NCI-H2081 treated with DMSO at 0.1 percent for 48 hours (cell line): ENCODE measurements around the gene DCTN1.
"Not testable (repeated sequence)": the region's sequence is repeated elsewhere in the genome, so short reads cannot be mapped to it uniquely, and the experiment has no call there.

Experiments
- DNase-seq: peaks from one replicate; lab custom pipeline; 2025; lab: John Stamatoyannopoulos, UW

The DCTN1 gene

GRCh38 chr2:74369976-74370375 lies 10.1 kb downstream of the DCTN1 start:
- no peak for DNase-seq

DNA sequence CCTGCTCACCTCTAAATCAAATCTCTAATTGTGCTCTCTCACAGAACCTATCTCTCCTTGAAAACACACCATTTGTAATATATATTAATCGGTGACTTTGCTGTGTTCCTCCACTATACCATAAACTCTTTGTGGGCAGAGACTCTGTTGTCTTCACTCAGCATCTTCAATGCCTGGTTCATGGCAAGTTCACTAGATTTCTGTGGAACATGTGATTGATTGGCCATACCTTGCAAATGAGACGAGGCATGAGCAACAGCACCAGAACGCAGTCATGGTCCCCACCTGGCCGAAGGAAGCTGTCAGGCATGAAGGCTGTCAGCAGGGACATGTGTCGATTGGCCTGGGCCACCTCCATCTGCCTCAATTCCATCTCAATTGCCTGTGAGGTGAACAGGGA lies 11.6 kb downstream of the DCTN1 start:
- DNase-seq: no peak

DNA sequence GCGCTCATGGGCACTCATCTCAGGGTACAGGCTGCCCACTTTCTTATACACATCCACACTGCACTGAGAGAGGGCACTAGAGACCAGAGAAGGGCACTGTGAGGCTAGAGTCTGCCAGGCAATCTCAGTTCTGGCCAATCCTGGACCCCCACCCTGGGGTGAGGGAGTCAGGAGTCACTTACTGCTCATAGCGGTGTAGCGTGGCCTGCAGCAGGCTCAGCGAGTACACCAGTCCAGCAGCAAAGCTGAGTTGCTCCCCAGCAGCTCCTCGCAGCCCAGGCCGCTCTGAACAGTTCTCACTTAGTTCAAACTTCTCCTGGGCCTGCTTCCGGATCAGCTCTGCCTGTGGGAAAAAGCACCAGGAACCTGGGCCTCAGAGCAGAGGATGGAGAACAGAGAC lies 12.3 kb downstream of the DCTN1 start:
- no peak for DNase-seq

DNA sequence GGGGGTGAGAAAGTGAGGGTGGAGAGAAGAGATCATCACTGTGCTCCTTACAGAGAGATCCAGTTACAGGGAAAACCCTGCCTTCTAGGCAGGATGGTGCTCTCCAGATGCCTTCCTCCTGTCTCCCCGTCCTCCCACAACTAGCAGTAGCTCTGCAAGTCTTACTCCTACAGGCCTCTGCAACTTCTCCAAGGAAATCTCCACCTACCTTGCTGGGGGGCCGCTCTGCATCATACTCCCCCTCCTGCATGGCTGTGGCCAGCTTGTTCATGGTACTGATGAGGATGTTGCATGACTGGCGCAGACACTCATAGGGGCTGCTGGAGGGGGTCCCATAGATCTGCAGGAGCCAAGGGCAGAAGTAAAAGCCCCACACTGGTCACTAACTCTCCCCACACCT lies 14.1 kb downstream of the DCTN1 start:
- DNase-seq: no peak

DNA sequence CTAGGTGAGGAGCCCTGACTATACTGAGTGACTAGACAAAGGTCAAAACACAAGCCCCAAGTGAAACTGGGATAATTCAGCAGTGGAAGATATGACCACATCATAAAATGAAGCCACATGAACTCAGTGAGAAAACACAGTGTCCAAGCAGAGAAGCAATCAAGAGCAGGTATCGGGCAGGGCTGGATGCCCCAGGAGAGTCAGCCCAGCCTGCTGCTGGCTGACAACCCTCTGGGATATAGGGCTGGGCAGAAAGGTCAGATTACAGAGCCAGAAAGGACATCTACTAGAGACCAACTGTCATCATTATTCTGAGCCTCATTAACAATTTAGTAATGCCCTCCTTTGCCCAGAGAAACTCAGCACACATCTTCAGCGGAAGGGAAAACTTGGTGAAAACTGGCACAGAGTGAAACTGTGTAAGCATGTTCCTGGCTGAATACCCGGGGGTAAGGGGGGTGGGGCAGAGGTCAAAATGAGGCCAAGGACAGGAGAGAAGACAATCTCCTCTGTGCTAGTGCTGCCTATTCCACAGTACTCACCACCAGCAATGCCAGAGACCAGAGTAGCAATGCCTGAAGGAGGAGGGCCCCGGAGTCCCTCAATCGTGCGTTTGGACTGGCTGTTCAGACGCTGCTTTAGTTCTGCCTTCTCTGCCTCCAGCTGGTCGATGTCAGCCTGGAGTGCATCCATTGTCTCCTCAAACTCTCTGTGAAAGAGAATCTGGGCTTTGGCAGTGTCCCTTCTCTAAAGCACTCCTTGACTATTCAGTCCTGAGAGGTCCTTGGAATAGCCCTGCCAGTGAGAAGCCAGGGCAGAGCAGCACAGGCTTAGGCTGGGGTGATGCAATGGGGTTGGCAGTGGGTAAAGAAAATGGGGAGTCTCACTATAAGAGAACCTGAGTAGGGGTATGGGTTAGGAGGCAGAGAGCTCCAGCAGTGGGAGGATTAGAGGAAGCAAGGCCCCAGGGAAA lies 15.3 kb downstream of the DCTN1 start:
- no peak for DNase-seq

DNA sequence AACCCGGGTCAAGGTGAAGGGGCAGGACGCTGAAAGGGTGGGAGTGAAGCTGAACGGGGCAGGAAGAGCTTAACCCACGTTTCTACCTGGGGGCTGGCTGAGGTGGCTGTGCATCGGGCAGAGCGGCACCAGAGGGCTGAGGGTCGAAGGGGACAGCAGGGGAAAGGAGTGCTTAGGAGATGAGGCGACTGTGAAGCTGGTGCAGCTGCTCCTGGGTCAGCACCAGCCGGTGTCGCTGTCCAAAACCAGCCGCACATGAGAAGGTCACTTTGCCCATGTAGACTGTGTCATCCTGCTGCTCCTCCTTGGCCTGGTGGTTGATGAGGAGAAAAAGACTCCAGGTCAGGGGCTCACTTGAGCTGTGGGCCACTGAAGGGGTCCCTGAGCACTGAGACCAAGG lies 18.8 kb downstream of the DCTN1 start:
- DNase-seq: no peak

- DNase-seq: no peak
Observed at GRCh38 chr2:74357627-74358026, 22.5 kb downstream of the DCTN1 start.

DNA sequence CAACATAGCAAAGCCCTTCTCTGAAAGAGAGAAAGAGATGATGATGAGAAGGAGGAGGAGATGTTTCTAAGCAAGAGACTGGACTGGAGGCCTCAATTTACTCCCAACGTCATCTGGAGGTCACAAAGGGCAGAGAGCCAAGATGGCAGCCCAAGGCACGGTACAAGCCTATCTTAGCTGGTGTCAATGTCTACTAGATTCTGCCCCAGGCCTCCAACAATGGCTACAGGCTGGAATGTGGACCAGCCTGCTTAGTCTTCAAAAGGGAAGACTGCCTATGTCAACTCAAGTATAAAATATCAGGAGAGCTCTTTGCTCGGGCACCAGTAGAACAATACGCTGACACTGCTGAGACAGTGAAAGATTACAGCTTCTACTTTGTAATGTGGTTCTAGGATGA lies 30.2 kb downstream of the DCTN1 start:
- no peak for DNase-seq

DNA sequence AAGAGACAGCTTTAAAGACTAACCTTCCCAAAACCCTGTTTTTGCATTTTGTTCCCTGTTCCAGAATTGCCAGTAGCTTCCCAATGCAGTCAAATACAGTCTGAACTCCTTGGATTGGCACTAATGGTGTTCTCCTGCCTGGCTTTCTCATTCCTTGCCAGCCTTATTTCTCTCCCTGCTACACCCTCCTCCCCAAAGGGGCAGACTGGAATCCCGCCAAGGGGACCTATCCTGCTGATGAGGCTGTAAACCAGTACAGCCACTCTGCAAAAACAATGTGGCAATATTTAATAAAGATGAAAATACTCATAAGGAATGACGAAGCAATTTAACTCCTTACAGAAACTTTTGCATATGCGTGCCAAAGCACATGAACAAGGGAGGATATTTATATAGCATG lies 32.4 kb downstream of the DCTN1 start:
- DNase-seq: no peak

- DNase-seq: no peak
Observed at GRCh38 chr2:74347303-74347702, 32.8 kb downstream of the DCTN1 start.

GRCh38 chr2:74345272-74345943 lies 34.7 kb downstream of the DCTN1 start:
- no peak for DNase-seq

DNA sequence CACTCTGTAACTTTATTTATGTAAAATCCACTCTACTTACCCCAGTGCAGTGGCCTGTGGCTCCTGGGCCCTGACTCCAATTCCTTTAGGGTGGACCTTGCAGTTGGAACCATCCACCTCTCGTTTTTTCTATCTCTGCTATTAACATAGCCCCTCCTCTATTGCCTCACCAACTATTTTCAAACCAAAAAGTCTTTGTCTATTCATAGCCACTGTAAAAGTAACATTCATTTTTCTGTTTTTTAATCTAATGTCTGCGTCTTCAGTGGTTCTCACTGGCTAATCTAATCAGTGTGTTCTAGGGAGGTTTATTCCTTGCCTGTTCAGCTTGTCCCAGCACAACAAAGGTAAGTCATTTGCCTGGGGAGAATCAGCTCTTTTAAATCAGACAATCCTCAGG lies 36.8 kb downstream of the DCTN1 start, which contains the start of gene SLC4A5:
SLC4A5 (minus strand) TSS at position 101 of the 400 bp plus-strand sequence. CDS start 28,393 bp downstream, outside the sequence.
- no peak for DNase-seq

DNA sequence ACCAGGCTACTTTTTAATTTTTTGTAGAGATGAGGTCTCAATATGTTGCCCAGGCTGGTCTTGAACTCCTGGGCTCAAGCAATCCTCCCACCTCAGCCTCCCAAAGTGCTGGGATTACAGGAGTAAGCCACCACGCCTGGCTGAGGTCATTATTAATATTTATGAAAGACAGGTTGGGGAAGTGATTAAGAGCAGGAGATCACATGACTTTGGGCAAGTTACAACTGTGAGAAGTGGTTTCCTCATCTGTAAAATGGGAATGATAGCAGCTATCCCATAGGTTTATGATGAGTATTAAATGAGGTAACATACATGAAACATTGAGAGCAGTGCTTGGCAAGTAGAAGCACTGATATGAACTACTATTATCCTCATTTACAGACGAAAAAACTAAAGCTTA lies 43.9 kb downstream of the DCTN1 start:
- DNase-seq: not testable (repeated sequence)

GRCh38 chr2:74334931-74335333 lies 45.2 kb downstream of the DCTN1 start:
- DNase-seq: peak; percentile 25

- DNase-seq: no peak
Observed at GRCh38 chr2:74333896-74334586, 46.1 kb downstream of the DCTN1 start.

DNA sequence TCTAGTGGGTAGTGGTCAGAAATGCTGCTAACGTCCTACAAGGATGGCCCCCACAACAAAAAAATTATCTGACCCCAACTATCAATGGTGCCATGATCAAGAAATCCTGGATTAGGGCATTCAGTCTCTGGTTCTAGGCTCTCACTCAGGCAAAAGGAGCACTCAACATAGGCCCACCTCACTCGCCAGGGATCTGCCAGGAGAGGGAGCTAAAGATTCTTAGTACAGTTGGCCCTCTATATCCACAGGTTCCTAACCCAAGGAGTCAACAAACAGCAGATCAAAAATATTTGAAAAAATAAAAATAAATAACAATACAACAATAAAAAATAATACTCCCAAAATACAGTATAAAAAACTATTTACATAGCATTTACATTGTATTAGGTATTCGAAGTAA lies 46.9 kb downstream of the DCTN1 start:
- DNase-seq: no peak

DNA sequence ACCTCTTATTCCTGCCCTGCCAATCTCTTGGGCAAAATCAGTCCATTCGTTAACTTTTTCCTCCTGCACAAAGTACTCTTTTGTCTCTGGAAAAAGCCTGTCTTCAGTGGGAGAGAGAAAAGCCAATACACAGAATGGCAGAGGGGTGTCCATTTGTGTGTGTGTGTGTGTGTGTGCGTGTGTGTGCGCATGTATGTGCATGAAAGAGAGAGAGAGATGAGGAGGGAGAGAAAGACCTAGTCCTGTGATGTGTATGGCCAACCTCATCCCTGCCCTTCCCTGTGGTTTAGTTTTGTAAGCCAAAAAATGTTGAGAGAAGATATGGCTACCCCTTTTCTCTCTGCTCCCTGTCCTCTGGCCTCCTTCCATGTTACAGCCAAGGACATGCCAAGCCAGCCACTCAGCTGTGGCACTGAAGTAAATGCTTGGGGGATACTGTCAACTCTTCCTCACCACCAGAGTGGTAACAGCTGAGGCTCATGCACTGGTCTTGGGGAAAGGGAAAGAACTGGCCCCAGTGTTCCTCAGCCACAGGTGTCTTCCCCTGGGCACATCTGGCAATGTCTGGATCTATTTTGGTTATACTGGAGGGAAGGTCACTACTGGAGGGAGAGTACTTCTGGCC lies 47.4 kb downstream of the DCTN1 start:
- no peak for DNase-seq

GRCh38 chr2:74328573-74328972 lies 51.5 kb downstream of the DCTN1 start:
- DNase-seq: no peak

- no peak for DNase-seq
Observed at GRCh38 chr2:74328074-74328473, 52.0 kb downstream of the DCTN1 start.

DNA sequence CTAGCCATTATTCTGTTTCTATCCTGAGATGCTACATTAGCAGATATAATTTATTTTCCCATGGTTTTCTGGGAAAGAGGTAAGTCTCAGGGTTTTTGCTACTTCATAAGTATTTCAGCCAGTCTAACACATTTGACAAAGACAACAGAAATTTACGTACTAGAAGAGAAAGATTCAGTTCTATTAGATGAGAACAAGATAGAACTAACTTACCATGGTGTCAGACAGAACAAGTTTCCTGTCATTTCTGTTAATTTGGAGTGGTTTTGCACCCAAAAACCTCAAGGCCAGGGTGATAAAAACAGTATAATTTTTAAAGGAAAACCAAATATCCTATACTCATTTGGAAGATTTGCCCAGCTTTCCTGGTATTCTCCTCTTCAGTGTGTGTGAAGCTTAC lies 52.5 kb downstream of the DCTN1 start:
- no peak for DNase-seq

GRCh38 chr2:74327199-74327598 lies 52.9 kb downstream of the DCTN1 start:
- DNase-seq: no peak

- DNase-seq: no peak
Observed at GRCh38 chr2:74325815-74326214, 54.3 kb downstream of the DCTN1 start.
